GM12878 (cell line): ENCODE results near the gene FOXK2.

Experiments
- BHLHE40 ChIP-seq, 2 experiments: fragments of 450-650 bp in 1 of 2; IDR thresholded peaks; 2 replicates each; pipeline ENCODE4 v1.6.1; 2011 to 2017; ENCODE audit warnings: low read depth in 2 of 2, borderline replicate concordance in 1 of 2, improper control_type of control experiment in 1 of 2, low read length in 1 of 2, mild to moderate bottlenecking in 1 of 2
- CREB1 ChIP-seq: IDR thresholded peaks from 2 replicates; pipeline ENCODE4 v1.6.1; 2012; ENCODE audit warnings: low read depth, mild to moderate bottlenecking, inconsistent platforms
- DPF2 ChIP-seq: fragments of 450-650 bp; IDR thresholded peaks from 2 replicates; pipeline ENCODE4 v1.6.1; 2017; ENCODE audit warnings: mild to moderate bottlenecking
- FOXM1 ChIP-seq: IDR thresholded peaks from 2 replicates; pipeline ENCODE4 v1.6.1; 2012; ENCODE audit warnings: low read depth, mild to moderate bottlenecking, inconsistent platforms, low read length, moderate library complexity
- KDM1A ChIP-seq: fragments of 200-600 bp; sonication (generic); IDR thresholded peaks from 2 replicates; pipeline ENCODE4 v1.6.1; 2016; ENCODE audit warnings: borderline replicate concordance
- POLR2A ChIP-seq: IDR thresholded peaks from 2 replicates; pipeline ENCODE4 v1.6.1; 2011; ENCODE audit warnings: low read depth, mild to moderate bottlenecking, low read length
- STAT3 ChIP-seq: IDR thresholded peaks from 2 replicates; pipeline ENCODE4 v1.6.1; 2011; ENCODE audit warnings: low read depth, low read length, improper control_type of control experiment
- TCF3 ChIP-seq: IDR thresholded peaks from 2 replicates; pipeline ENCODE4 v1.6.1; 2012; ENCODE audit warnings: low read depth, mild to moderate bottlenecking, low read length, borderline replicate concordance; ENCODE audit not compliant: insufficient read depth
- TCF7 ChIP-seq: IDR thresholded peaks from 2 replicates; pipeline ENCODE4 v1.6.1; 2014; ENCODE audit warnings: antibody characterized with exemption, borderline replicate concordance
- TF ChIP-seq, protein P1 (sequence below): IDR thresholded peaks from 2 replicates; pipeline ENCODE4 v1.6.1; 2012; ENCODE audit warnings: mild to moderate bottlenecking, low read depth, low read length
- TF ChIP-seq, protein P2 (sequence below), 3 experiments: IDR thresholded peaks in 2 of 3; conservative IDR thresholded peaks in 1 of 3; 2 replicates each; pipeline ENCODE4 v1.5.1; 2011; ENCODE audit warnings: low read depth in 3 of 3, low read length in 3 of 3, mild to moderate bottlenecking in 3 of 3, control low read depth in 2 of 3, moderate library complexity in 2 of 3, inconsistent platforms in 1 of 3, mixed read lengths in 1 of 3; ENCODE audit not compliant: control insufficient read depth in 2 of 3, insufficient read depth in 1 of 3; ENCODE audit errors: extremely low read depth in 1 of 3
- TF ChIP-seq, protein P3 (sequence below): fragments of 450-650 bp; IDR thresholded peaks from 2 replicates; pipeline ENCODE4 v1.6.1; 2017; ENCODE audit warnings: mild to moderate bottlenecking, moderate library complexity

DNA sequence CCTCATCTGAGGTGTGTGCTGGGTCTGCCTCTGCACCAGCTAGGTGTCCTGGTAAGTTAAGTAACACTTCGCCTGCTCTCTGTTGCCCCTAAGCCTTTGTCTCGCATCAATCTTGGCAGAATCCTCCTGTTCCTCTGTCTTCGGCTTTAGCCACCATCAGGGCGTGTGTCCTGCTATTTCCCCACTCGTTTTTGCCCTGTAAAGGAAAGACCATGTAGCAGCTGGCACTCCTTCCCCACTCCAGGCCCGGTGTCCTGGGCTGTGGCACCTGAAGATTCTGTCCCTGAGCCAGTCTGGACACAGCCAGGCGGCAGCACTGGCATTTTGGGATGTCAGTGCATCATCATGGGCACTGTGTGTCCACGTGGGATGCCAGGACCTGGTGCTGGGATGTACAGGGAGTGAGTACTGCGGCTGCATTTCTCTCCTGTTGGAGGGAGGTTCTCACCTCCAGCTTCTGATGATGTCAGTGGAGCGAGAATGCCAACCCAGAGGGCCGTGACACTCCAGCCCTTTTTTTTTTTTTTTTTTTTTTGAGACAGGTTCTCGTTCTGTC lies 26.2 kb upstream of the FOXK2 start:
- TF ChIP-seq TCF3 (no peak), DPF2 (no peak), TCF7 (no peak), BHLHE40 (IDR thresholded peaks at IDR 0.05; ENCODE audit: borderline replicate concordance in 1 of 2, low read depth in 2 of 2, low read length in 1 of 2) (no peak), STAT3 (no peak), POLR2A (no peak), CREB1 (no peak), FOXM1 (no peak), KDM1A (no peak)
- TF ChIP-seq, protein P1, sequence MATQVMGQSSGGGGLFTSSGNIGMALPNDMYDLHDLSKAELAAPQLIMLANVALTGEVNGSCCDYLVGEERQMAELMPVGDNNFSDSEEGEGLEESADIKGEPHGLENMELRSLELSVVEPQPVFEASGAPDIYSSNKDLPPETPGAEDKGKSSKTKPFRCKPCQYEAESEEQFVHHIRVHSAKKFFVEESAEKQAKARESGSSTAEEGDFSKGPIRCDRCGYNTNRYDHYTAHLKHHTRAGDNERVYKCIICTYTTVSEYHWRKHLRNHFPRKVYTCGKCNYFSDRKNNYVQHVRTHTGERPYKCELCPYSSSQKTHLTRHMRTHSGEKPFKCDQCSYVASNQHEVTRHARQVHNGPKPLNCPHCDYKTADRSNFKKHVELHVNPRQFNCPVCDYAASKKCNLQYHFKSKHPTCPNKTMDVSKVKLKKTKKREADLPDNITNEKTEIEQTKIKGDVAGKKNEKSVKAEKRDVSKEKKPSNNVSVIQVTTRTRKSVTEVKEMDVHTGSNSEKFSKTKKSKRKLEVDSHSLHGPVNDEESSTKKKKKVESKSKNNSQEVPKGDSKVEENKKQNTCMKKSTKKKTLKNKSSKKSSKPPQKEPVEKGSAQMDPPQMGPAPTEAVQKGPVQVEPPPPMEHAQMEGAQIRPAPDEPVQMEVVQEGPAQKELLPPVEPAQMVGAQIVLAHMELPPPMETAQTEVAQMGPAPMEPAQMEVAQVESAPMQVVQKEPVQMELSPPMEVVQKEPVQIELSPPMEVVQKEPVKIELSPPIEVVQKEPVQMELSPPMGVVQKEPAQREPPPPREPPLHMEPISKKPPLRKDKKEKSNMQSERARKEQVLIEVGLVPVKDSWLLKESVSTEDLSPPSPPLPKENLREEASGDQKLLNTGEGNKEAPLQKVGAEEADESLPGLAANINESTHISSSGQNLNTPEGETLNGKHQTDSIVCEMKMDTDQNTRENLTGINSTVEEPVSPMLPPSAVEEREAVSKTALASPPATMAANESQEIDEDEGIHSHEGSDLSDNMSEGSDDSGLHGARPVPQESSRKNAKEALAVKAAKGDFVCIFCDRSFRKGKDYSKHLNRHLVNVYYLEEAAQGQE = no peak
- TF ChIP-seq, protein P2, sequence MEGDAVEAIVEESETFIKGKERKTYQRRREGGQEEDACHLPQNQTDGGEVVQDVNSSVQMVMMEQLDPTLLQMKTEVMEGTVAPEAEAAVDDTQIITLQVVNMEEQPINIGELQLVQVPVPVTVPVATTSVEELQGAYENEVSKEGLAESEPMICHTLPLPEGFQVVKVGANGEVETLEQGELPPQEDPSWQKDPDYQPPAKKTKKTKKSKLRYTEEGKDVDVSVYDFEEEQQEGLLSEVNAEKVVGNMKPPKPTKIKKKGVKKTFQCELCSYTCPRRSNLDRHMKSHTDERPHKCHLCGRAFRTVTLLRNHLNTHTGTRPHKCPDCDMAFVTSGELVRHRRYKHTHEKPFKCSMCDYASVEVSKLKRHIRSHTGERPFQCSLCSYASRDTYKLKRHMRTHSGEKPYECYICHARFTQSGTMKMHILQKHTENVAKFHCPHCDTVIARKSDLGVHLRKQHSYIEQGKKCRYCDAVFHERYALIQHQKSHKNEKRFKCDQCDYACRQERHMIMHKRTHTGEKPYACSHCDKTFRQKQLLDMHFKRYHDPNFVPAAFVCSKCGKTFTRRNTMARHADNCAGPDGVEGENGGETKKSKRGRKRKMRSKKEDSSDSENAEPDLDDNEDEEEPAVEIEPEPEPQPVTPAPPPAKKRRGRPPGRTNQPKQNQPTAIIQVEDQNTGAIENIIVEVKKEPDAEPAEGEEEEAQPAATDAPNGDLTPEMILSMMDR (IDR thresholded peaks at IDR 0.05 in 2 of 3, conservative IDR thresholded peaks at IDR 0.05 in 1 of 3; ENCODE audit: control insufficient read depth in 2 of 3, extremely low read depth in 1 of 3, insufficient read depth in 1 of 3, low read depth in 3 of 3, low read length in 3 of 3) = no peak
- TF ChIP-seq, protein P3, sequence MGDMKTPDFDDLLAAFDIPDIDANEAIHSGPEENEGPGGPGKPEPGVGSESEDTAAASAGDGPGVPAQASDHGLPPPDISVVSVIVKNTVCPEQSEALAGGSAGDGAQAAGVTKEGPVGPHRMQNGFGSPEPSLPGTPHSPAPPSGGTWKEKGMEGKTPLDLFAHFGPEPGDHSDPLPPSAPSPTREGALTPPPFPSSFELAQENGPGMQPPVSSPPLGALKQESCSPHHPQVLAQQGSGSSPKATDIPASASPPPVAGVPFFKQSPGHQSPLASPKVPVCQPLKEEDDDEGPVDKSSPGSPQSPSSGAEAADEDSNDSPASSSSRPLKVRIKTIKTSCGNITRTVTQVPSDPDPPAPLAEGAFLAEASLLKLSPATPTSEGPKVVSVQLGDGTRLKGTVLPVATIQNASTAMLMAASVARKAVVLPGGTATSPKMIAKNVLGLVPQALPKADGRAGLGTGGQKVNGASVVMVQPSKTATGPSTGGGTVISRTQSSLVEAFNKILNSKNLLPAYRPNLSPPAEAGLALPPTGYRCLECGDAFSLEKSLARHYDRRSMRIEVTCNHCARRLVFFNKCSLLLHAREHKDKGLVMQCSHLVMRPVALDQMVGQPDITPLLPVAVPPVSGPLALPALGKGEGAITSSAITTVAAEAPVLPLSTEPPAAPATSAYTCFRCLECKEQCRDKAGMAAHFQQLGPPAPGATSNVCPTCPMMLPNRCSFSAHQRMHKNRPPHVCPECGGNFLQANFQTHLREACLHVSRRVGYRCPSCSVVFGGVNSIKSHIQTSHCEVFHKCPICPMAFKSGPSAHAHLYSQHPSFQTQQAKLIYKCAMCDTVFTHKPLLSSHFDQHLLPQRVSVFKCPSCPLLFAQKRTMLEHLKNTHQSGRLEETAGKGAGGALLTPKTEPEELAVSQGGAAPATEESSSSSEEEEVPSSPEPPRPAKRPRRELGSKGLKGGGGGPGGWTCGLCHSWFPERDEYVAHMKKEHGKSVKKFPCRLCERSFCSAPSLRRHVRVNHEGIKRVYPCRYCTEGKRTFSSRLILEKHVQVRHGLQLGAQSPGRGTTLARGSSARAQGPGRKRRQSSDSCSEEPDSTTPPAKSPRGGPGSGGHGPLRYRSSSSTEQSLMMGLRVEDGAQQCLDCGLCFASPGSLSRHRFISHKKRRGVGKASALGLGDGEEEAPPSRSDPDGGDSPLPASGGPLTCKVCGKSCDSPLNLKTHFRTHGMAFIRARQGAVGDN = no peak
